Thyroid gland (tissue), 4 donors: Measurements from ENCODE around the gene CFAP251.

ENCODE experiments used
- POLR2A ChIP-seq, 2 donors: fragments of 450-650 bp; IDR thresholded peaks; one replicate each; pipeline ENCODE4 v1.6.1; 2017; ENCODE audit warnings: antibody characterized with exemption in 2 of 2, mild to moderate bottlenecking in 2 of 2, moderate library complexity in 1 of 2
- TF ChIP-seq, protein P1 (sequence below), 6 experiments: fragments of 200-600 bp in 3 of 6; fragments of 450-650 bp in 3 of 6; sonication (generic) in 3 of 6; IDR thresholded peaks; one replicate each; pipeline ENCODE4 v1.5.1; 2016 to 2019; ENCODE audit warnings: antibody characterized with exemption in 6 of 6, mild to moderate bottlenecking in 2 of 6, inconsistent platforms in 1 of 6, moderate library complexity in 1 of 6

DNA sequence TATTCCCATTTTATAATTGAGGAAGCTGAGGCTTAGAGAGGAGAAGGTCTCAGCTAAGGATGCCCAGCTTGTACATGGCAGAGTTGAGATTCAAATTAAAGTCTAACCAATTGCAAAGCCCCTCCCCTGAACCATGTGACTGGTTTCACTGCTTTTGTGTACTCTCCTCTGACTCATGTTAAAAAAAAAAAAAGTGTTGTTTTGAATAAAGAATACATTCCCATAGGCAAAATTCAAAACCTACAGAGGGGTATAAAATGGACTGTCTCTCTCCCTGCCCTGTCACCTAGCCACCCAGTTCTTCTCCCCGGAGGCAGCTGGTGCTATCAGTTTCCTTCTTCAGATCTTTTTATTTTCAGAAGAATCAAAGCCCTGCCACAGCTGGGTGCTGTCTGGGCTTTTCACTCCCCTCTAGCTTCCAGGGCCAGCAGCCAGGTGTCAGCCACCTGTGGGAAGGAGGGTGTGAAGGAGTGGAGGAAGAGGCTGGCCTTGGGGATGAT lies 24.4 kb upstream of the CFAP251 start:
- TF ChIP-seq, protein P1, sequence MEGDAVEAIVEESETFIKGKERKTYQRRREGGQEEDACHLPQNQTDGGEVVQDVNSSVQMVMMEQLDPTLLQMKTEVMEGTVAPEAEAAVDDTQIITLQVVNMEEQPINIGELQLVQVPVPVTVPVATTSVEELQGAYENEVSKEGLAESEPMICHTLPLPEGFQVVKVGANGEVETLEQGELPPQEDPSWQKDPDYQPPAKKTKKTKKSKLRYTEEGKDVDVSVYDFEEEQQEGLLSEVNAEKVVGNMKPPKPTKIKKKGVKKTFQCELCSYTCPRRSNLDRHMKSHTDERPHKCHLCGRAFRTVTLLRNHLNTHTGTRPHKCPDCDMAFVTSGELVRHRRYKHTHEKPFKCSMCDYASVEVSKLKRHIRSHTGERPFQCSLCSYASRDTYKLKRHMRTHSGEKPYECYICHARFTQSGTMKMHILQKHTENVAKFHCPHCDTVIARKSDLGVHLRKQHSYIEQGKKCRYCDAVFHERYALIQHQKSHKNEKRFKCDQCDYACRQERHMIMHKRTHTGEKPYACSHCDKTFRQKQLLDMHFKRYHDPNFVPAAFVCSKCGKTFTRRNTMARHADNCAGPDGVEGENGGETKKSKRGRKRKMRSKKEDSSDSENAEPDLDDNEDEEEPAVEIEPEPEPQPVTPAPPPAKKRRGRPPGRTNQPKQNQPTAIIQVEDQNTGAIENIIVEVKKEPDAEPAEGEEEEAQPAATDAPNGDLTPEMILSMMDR (IDR thresholded peaks at IDR 0.05): no peak
- TF ChIP-seq POLR2A (IDR thresholded peaks at IDR 0.05): no peak
